ENCODE results near the gene NFIA.
A peak's percentile ranks its signal among the peaks of the same experiment; 100 is the strongest.

NFIA gene

DNA sequence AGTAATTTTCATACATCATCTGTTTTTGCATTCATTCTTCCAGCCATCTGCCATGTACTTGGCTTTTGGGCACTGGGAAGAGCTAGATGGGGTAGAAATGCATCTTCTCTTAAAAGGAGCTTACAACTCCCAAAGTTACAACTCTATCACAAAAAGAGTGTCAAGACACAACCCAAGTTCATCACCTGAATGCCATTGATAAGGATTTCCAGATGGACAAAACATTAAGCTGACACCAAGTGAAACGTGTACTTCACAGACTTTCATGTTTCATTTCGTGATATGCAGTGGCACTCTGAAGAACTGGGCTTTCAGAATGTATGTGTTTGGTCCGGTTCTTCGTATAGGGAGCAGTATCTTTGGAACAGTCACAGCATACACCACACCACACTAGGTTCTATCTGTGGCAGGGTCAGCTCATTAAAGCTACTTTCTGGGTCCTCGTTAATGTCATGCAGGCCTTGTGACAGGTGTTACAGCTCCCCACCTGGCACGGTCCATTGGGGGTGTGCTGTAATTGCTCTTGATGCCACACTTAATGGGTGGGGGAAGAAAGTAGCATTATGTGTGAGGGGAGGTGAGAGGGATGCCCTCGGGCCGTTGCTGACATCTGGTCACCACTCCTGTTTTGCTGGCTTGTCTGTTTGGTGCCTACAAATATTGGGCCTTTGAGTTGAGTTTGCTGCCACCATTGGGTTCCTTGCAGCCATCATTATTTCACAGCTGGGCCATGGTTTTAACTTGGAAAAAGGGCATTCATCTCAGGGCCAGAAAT lies 164.9 kb downstream of the NFIA start:
- DNase-seq (ENCODE audit: low spot score): no peak

DNA sequence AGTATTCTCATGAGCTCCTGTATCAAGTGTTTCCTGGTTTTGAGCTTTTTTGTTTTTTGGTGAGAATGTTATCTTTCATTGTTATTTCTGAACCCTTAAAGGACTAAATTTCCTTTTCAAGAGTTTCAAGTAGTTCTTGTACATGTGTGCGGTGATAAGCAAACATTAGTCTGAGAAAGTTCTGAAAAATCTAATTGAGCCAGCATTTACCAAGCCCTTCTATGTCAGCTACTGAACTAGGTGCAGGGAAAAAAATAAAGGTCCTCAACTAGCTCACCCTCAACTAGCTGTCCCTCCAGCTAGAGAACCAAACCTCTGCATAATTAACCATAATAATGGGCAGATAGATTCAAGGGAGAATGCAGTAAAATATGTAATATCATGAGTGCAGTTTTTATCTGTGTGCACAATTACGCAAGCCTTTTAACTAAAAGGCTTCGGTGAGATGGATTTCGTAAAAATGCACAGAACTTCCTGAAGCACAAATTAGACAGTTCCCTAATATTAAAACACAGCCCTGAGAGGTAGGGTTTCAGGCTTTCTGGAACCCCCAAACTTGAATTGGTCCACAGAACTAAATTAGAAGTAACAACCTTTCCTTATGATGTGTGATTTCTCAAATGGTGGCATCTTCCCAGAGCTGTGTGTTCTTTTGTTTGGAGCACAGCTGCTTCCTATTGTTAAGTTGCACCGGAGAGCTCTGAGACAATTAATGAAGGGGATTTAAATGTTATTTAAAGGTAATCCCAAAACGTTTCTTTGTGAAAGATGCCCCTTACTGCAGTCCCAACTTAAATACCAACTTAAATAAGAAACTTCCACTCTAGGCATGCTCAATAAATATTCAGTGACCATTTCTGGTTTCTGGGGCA lies 165.8 kb downstream of the NFIA start:
- no peak for DNase-seq (ENCODE audit: low spot score)

DNA sequence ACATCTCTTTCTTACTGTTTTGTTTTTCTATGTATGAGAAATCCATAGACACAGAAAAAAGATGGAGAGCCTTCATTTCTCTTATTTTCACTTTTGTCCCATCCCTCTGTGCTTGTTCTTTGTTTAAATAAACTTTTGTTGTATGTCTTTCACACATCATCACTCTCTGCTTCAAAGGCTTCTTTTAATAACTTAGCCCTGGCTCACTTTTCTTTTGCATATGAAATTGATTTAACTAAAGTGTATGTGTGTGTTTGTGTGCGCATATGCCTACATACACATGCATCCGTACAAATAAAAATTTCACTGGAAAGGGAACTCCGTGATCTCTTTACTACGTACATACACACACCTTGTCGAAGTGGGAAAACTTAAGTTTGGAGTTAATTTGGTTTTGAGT lies 168.6 kb downstream of the NFIA start:
- no peak for DNase-seq (ENCODE audit: low spot score)

DNA sequence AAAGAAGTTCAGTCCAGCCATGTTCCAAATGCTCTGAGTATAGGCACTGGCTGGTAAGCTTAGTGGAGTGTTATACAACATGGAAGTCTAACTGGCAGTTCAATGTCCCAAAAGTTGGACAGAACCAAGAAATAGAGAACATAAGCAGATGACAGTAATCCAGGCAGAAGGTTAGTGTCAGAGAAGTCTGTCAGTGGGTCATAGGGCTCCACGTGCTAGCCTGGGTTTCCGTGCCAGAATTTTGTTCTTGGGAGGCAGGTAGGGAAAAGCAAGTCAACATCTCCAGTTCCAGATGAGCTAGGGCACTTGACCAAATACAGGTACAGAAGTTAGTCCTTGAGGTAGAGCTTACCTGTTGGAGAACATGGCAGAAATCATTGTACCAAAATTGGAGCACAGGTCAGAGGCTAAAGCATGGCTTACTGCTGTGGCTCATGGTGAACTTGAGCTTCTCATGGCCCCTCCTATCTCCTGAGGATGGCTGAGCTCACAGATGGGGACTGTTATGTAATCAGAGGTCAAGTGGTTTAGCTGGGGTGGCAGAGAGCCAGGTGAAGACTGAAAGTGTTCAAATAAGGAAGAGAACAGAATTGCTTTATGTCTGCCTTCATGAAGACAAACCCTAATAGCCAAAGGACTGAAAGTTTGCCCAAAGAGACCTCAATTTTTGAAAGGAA lies 170.8 kb downstream of the NFIA start:
- peak; percentile 12 for DNase-seq (ENCODE audit: low spot score)

DNA sequence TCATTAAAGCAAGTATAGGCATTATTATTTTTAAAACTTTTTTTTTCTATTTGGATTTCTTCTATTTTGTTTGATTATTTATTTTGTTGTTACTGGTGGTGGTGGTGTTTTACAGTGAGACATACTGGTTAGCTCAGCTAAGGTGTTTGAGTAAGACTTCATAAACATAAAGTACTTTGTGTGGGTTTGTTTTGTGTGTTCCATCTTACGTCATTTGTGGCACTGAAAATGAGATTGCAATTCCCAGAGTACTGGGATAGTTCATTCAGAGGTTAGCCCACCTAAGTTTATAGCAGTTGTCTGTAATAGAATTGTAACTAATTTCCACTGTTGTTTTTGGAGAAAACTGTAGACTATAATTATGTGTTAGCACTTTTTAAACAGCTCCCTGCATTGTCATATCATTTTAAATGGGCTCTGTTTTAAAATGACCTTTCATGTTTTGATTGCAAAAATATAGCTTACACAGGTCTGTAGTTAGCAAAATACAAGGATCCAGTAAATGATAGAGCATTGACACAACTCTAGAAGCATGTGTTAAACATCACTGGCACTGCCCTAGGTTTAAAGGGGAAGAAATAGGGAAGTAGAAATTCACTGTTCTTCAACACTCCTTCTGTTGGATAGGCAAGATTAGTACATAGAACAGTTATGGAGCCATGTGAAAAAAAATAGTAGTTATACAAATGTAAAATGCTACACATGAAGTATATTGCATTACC lies 171.7 kb downstream of the NFIA start:
- no peak for DNase-seq (ENCODE audit: low spot score)

DNA sequence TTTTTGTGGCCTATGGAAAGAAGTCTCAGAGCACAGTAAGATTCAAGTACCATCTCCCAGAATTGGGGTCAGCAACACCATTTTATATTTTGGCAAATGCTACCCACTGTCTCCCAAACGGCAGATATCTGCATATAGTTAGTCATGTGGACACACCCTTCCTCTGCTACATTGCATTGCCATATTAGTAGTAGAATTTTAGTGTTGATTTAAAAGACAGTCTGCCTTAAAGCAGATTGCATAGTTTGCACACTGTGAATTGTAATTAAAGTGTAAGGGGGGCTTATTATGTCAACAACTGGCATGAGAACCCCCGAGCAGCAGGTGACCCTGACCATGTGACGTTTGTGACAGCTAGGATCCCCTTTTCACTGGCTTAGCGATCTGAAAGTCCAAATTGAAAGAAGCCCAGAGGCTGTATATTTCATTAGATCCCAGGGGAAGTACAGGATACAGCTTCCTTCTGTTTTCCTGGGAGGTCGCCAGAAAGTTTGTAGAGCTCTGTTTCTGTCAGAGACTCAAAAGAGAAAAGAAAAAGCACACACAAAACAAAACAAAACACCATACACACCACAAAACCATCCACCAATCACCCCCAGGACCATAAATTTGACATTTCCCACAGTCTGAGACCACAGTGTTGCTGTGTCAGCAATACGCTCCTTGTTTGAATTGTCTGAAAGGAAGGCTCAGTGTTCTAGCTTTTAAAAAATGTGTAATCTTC lies 172.4 kb downstream of the NFIA start:
- no peak for DNase-seq (ENCODE audit: low spot score)

DNA sequence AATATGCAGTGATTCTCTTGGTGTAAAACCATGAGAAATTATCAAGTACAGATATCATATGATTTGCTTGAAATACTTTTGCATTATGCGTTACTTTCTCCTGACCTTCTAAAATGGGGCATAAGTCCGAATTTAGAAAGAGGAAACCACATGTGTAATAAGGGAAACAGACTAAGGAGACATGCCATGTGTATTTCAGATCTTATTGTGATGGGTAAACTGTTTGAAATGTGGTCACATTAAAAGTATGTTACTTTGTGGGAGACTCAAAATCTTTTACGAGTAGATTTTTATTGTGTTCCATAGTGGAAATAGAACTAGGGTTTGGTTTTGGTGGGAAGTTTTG lies 173.0 kb downstream of the NFIA start:
- no peak for DNase-seq (ENCODE audit: low spot score)

DNA sequence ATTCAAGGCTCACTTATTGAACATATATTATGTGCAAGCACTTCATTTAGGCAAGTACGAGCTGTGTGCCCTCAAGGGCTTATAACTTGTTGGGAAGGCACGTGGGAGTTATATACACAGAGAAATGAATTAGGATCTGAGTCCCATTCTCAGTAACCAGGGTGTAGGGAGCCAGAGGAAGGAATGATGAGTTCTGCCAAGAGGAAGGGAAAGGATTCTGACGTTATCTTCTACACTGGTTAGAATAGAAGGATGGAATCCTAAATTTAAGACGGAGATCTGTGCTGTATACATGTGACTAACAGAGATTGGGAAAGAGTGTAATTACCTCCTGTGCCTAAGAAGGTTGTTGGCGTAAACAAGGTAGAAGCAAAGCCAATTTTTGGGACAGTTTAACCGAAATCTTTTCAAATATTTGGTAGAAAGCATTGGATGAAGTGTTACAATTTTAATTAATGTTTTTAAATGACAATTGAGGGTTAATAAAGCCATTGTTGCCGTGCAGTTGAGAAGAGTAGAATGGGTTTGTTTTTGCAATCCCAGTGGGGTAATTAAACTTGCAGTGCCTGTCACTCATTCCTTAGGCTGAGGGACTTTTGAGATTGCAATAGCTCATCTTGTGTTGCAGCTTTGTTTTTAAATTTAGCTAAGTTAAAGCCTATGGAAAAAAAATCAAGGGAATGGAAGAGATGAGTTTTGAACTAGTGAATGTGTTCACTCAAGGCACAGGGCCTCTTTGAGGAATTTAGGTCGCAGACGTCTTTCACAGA lies 177.2 kb downstream of the NFIA start:
- DNase-seq (ENCODE audit: low spot score): no peak

DNA sequence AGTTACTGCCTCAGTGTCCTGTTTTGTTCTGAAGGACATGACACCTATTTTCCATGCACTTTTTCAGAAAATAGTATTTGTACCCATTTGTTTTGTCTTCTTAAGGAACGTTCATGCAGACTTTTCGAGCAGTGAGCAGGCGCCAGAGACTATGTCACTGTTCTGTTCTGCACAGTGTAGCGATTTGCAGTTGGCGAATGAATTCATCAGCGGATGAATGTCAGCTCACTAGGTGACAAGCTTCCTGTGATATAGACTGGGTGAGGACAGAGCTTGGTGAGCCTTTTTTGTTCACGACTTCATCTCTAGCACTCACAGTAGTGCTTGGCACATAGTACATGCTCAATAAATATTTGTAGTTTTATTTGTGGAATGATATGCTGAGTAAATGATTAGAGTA lies 177.8 kb downstream of the NFIA start:
- DNase-seq (ENCODE audit: low spot score): no peak

DNA sequence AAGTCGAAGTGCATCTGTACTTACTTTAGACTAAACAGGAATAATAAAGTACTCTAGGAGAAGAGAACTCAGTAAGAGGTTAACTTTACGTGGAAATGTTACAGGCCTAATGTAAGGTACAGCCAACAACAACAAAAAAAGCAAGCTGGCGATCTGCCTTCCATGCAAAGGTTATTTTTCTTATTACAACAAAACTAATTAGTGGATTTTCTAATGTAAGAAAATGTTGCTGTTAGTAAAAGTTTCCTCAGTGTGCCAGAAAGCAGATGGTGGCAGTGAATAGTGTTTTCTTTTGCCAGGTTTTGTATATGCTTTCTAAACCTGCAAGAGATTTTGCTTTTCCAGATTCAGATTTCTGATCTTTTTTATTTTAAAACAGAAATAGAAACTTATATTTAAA lies 179.2 kb downstream of the NFIA start:
- DNase-seq (ENCODE audit: low spot score): no peak

DNA sequence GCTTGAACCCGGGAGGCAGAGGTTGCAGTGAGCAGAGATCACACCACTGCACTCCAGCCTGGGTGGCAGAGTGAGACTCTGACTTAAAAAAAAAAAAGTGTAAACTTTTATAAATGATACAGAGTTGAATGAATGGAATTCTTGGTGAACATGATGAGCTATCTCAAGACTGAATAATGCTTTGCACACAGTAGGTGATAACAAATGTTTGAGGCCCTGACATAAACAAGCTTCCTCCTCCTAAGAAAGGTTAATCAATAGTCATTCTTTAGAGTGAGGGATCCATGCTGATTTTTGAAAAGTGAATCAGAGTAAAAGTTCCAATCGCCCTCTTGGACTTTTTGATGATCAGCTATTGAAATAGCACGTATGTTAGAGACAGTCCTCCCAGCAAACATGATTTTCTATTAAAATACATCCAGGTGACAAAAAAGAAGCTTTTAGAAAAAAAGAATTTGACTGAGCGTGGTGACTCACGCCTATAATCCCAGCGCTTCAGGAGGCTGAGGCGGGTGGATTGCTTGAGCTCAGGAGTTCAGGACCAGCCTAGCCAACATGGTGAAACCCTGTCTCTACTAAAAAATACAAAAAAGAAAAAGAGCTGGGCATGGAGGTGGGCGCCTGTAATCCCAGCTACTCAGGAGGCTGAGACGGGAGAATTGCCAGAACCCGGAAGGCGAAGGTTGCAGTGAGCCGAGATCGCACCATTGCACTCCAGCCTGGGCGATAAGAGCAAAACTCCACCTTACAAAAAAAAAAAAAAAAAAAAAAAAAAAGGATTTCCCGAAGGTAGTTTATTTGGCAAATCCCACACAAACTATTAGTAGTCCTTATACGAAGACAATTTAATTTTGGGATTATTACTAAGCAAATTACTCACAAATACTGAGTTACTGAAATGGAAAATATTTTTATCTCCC lies 181.8 kb downstream of the NFIA start:
- DNase-seq (ENCODE audit: low spot score): no peak

DNA sequence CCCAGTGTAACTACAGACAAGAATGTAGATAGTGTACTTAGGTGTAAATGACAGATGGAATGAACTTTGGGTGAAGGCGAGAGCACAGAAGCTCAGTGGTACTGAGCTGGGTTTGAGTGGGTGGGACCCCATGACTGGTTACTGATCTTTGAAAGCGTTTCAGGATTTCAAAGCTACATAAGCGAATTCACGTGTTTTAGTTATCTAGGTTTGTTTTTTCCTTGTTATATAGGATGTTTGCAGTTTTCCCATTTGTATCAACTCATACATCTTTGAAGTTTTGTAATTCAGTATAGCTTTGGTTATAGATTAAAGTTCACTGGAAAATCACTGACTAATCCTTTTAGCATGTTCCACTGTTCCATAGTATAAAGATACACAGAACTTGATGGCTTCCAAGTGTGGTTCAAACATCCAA lies 182.5 kb downstream of the NFIA start:
- DNase-seq (ENCODE audit: low spot score): no peak

DNA sequence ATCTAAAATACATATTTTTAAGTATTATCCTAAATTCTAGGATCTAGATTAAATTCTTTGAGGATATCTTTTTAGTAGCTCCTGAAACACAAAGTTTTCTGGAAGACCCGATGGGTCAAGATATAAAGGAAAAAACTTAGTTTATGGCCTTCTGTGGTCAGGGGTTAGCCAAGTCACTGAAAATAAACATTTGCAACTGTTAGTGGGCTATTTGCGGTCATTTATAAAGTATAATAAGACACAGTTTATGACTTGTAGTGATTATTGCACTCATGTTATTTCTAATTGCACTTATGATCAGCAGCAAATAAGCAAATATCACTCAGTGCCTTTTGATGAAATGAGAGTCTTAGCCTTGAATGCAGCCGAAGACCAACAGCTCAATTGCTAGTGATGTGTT lies 183.3 kb downstream of the NFIA start:
- DNase-seq (ENCODE audit: low spot score): no peak

DNA sequence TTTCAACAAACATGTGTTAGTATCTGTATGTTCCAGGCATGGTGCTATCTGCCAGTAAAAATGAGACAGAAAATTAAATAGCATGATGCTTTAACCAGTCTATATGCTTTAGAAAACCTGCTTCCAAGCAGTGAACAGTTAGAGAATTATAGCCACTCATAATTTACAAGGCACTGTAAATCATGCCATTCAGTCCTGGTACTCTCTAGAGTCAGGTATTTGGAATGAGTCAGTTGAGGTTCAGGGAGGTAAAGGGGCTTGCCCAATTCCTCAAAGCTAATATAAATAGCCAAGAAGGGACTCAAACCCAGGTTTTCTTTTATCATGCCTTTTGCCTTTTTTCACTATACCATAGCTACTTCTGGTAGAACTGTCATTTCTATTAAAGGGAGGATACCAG lies 184.4 kb downstream of the NFIA start:
- DNase-seq (ENCODE audit: low spot score): no peak

DNA sequence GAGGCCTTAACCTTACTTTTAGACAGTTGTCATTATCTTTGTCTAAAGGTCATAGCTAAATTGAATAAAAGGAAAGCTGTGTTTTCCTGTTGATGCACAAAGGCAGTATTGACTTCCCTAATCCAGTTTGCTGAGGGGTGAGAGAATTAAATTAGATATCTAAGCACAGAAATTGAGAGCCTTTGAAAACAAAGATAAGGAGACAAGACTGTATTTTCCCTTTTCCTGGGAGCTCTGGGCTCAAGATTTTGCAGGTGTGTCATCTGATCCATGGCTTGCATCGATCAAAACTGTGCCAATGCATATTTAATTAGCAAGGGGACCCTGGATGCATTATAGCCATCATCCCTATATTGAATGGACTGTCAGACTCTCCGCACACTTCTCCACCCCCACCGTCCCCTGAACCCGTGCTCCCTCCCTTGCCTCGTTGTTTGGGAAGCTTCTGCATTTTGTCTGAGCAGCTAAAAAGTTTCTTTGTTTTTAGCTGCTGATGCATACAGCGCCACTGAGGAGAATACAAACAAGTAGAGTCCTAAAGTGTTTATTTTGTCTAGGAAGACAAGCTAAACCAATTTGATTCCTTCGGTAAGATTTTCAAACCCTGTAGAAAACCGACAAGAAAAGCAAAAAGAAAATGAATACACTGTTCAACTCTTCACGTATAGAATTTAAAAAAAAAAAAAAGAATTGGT lies 186.3 kb downstream of the NFIA start:
- DNase-seq (ENCODE audit: low spot score): no peak

DNA sequence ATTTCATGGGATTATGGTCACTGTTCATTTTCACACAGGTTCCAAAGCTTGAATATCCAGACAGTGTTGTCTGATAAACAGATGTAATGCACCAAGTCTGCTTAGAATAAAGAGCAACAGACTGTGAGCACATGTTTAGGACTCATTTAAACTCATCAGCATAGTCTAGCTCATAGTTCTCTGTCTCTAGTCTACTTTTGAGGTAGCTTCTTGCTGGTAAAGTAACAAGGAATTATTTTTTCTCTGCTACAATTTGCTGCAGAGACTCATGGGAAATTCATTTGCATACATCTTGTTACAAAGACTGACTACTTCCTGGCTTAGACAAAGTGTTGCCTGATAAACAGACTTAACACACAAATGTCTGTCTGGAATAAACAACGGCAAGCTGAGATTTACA lies 187.2 kb downstream of the NFIA start:
- no peak for DNase-seq (ENCODE audit: low spot score)

DNA sequence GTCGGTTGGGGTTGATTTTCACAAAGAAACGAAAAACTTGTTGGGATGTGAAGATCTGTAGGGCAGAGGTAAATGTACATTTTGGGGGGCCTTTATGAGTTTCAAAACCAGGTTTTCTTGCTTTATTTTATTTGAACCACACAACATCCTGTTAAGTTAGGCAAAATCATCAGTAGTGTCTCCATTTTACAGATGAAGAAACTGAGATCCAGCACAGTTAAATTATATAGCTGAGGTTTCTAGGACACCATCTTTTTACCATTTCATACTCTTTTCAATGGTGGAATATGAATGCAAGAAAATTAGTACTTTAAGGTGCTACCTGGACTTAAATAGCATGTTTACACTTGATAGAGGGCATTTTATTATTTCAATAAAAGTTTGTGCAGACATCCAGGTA lies 187.7 kb downstream of the NFIA start:
- DNase-seq (ENCODE audit: low spot score): no peak

DNA sequence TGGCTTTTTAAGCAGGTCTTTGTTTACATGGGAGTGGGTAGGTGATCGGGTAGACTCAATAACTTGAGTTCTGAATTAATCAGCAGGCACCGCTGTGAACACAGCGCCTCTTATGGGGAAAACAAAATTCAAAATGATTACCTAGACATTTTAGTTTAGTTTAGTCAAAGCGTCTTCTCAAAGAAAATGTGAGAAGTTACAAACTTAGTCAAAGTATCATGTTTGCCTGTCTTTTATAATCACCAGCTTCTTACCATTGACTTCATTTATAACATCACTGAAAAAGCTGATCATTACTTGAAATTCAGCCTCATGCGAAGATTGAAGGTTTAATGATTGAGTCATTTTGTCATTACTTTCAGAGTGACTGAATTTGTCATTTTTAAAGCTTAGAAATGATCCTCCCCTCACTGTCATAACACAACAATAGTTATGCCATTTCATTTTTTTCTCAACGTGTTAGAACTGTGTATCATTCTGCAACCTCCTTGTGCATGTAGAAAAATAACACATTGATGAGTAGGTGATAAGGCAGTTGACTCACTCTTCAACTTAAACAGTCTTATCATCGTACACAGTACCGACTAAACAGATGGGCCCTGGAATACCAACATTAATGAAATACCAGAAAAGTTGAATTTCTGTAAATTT lies 188.5 kb downstream of the NFIA start:
- DNase-seq (ENCODE audit: low spot score): no peak

DNA sequence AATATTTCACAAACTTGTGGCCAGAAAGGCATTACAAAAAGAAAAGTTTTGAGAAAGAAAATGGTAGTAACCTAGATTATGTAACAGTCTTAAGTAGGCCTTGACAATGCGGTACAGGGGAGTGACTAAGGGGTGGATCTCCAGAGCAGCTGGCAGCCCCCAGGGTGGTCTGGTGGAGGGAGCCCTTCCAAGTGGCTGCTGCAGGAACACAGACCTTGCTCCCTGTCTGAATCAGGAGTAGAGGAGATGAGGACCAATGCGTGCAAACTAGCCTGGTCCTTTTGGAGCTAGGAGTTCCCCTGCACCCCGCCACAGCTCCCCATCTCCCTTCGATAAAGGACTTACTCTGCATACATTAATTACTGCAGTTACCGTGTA lies 189.0 kb downstream of the NFIA start:
- DNase-seq (ENCODE audit: low spot score): no peak

Data from HuH-7.5 (cell line).